Stimulated activated CD8-positive, alpha-beta memory T cell treated with anti-CD3 and anti-CD28 coated beads, Interleukin-7, amount 100 ng/mL, for 24 hours (primary cell): Measurements from ENCODE around the gene TSC1.
"Not testable (repeated sequence)": the region's sequence is repeated elsewhere in the genome, so short reads cannot be mapped to it uniquely, and the experiment has no call there.

Experiments
- DNase-seq: peaks from one replicate; pipeline ENCODE4 v3.0.0-alpha.2; 2020; ENCODE audit warnings: low read depth

Gene TSC1

GRCh38 chr9:132976571-132976970, 32.2 kb upstream of the TSC1 start:
- DNase-seq: no peak

DNA sequence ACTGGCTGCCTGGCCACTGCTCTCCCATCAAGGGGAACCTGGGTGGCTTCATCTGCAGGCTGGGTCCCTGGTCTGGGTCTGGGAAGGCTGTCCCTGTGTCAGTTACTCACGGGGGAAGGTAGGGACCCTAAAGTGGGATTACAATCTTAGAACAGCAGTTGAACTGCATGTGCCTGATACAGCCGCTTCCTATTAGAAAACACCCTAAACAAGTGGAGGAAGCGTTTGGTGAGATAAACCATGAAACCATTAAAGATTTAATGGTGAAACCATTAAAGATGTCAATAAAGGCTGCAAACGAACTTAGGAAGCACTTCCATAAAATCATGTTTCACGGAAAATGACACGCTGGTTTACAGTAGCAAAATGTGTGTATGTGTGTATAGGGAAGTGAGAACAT, 31.5 kb upstream of the TSC1 start:
- no peak for DNase-seq

DNA sequence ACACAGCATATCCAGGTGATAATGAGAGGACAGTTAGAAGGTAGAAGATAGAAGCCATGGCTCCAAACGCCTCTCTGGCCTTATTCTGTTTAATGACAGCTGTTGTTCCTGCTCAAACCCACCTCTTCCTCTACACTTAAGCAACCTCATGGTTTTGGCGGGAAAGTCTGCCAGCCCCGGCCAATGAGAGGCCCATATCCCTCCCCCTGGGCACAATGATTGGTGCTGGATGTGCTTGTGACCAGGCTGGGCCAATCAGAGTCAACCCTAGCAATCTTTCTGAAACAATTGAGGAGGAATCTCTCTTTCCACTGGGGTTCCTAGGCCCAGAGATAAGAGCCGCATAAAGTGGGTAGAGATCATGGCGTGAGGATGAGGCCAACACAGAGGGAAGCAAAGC, 29.3 kb upstream of the TSC1 start:
- no peak for DNase-seq

GRCh38 chr9:132973166-132973565, 28.8 kb upstream of the TSC1 start:
- DNase-seq: no peak

DNA sequence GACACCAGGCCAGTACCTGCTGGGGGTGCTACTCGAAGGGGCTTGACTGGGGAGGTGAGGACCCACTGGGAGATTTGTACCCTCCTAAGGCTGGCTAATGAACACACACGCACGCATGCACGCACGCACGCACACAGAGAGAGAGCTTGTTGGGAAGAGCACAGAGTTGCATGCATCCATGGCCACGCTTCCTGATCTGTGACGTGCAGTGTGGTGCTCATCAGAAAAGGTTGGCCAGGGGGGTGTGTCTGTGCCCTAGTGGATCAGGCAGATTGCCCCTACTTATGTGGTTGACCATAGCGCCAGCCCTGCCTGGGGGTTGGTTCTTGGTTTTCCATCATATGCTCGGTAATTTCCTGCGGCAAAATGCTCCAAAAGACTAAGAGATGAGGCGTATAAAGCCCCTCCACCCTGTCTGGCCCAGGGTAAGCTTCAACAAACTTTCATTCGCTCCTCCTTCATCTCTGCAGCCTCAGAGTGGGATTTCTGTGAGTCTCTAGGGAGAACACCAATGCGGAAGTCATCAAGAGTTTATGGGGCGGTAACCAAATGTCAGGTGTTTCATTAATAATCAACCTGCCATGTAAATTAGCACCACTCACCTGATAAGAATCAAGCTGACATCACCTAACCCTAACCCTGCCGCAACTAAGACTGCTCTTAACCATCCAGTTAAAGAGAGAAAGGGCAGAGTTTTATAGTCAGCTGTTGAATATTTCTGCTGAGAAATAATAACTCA, 26.1 kb upstream of the TSC1 start:
- DNase-seq: no peak

- no peak for DNase-seq
These were observed 25.4 kb upstream of the TSC1 start for GRCh38 chr9:132969783-132970182.

- not testable (repeated sequence) for DNase-seq
These were observed 23.5 kb upstream of the TSC1 start for GRCh38 chr9:132967908-132968307.

DNA sequence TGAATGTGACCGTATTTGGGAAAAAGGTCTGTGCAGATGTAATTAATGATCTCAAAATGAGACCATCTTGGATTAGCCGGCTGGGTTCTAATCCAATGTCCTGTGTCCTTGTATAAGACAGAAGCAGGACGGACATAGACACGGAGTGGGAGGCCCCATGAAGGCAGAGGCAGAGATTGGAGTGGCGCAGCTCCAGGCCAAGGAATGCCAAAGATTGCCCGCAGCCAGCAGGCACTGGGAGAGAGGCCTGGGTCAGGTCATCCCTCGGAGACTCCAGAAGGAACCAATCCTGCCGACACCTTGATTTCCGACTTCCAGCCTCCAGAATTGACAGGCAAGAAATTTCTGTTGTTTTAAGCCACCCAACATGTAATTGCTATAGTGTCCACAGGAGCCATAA, 21.1 kb upstream of the TSC1 start:
- DNase-seq: no peak

GRCh38 chr9:132961002-132961401, 16.6 kb upstream of the TSC1 start:
- DNase-seq: no peak

DNA sequence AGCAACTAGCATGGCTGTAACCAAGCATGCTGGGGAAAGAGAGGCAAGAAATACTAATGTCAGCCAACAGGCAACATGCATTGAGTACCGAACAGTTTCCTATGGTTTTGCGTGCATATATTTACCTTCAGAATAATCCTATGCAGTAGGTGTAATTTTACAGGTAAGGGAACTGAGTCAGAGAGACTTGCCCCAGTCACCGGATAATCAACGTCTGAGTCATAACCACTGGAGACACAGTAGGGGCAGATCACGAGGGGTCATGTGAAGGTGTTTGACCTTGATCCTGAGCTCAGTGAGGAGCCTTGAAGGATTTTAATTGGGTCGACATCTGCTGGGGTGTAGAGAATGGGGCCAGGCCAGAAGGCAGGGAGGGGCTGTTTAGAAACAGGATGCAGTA, 13.4 kb upstream of the TSC1 start:
- no peak for DNase-seq

DNA sequence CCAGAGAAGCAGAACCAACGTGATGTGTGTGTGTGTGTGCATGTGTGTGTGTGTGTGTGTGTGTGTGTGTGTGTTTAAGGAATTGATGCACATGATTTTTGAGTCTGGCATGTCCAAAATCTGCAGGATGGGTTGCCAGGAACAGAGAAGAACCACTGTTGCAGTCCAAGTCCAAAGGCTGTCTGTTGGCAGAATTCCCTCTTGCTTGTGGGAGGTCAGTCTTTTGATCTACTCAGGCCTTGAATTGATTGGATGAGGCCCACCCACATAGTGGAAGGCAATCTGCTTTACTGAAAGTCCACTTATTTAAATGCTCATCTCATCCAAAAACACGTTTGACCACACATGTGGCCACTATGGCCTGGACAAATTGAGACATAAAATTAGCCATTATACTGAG, 11.4 kb upstream of the TSC1 start:
- DNase-seq: no peak

GRCh38 chr9:132955123-132955522, 10.7 kb upstream of the TSC1 start:
- no peak for DNase-seq

DNA sequence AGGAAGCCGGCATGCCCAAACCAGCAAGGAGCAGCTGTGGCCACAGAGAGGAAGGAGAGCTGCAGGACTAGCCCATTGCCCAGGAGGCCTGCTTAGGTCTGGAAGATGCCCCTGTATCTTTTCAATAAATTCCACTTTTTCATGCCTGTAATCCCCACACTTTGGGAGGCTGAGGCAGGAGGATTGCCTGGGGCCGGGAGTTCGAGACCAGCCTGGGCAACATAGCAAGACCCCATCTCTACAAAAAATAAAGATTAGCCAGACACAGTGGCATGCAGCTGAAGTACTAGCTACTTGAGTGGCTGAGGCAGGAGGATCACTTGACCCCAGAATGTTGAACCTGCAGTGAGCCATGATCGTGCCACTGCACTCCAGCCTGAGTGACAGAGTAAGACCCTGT, 5.3 kb upstream of the TSC1 start:
- DNase-seq: no peak

GRCh38 chr9:132948482-132949050, 4.2 kb upstream of the TSC1 start:
- no peak for DNase-seq

- DNase-seq: no peak
These were observed 3.3 kb upstream of the TSC1 start for GRCh38 chr9:132947756-132948155.

DNA sequence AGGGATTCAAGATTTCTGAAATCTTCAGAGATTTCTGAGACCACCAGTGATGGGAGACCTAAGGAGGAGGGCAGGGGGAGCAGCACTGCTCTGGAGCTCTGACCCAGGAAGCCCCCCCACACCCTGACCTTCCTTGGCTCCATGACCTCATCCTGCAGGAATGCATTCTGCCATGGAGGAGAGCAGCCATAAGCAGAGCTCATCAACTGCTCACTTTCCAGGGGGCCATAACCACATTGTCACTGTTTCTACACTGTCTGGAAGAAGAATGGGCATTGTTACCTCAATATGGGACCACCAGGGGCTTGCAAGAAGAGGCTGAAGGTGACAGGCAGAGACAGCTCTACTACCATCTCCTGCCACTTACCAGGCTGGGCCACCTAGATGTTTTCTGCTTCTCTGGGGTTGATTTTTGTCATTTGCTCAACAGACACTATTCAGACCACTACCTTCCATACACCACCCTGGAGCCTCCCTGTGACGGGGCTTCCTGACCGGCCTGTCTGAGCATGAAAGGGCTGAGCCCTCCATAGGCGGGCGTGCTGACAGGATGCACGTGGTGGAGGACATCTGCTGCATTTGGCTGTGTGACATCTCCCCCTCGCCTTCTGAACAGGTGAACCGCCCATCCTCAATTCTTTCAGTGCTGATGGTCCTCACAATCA, 2.3 kb upstream of the TSC1 start:
- DNase-seq: no peak

DNA sequence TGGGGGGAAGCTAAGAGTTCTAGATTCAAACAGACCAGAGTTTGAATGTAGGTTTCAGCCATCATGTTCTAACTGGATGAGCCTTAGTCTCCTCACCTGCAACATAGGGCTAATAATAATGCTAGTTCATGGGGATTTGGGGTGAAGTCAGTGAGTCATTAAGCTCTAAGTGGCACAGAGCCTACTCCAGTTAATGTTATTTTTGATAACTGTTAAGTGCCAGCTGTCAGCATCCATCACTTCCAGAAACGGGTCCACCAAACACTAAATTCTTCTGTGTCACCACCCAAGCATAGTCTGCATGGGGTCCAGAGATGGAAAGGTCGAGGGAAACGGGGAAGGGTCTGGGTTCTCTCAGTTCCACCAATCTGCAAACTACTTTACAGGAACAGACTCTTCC, 1.8 kb upstream of the TSC1 start:
- no peak for DNase-seq

DNA sequence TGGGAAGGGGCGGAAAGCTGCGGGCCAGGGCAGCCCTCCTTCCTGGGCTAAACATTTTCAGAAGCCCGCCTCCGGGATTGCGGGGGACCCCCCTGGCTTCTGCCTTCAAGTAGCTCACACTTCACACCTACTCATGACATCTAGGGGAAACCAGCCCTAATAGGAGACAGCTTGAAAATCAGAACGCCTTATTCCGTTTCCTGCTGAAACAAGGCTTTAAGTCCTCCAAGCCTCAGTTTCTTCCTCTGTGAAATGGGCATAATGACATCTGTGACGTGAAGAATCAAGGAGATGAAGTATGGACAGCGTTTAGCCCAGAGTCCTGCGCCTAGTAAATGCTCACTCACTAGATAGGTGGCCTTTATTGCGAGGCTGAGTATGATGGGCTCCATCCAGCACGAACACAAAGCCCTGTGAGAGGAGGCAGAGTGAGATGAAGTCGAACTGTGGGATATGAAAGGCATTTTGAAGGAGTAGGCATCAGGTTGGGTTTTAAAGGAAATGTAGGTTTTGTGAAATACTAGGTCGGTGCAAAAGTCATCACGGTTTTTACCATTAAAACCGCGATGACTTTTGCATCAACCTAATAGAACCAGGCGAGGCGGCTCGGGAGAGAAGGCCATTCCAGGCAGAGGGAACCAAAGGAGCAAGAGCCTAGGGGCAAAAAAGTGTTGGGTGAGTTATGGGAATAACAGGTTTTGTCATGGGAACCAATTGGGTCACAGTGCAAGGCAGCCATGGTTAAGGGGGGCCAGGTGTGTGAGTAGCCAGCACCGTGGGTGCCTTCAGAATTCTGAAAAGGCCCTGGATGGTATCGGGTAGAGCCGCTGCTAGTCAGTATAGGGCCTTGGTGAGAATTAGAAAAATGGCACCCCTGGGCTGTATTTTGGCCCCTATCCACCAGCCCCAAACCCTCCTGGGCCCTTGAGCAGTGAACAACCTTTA, 1.0 kb upstream of the TSC1 start:
- DNase-seq: no peak

DNA sequence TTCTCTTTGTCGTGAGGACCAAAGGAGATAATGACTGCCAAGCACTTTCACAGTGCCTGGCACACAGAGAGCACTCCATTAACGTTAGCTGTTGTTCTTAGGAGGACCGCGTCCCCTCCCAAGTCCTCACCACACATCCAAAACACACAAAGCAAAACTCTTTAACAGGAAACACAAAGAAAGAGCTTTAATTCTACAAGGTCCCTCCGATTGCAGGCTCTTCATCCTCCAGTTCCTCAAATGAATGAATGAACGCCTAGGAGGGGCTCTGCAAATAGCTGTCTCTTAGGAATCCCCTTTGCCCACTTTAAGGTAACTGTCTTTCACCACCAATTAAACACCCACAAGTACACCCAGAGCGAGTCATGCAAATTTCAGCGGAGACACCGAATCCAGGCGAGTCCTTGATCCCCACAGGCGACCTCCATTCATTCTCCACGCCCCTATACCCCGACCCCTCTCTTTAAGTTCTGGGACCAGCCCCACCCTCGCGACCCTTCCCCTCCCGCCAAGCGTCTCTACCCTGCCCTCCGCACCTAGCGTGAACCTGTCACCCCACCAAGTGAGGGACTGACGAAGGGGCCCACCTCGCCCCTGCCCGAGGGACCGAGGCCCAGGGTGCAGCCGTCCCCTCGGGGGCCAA, 644 bp downstream of the TSC1 start:
- no peak for DNase-seq

DNA sequence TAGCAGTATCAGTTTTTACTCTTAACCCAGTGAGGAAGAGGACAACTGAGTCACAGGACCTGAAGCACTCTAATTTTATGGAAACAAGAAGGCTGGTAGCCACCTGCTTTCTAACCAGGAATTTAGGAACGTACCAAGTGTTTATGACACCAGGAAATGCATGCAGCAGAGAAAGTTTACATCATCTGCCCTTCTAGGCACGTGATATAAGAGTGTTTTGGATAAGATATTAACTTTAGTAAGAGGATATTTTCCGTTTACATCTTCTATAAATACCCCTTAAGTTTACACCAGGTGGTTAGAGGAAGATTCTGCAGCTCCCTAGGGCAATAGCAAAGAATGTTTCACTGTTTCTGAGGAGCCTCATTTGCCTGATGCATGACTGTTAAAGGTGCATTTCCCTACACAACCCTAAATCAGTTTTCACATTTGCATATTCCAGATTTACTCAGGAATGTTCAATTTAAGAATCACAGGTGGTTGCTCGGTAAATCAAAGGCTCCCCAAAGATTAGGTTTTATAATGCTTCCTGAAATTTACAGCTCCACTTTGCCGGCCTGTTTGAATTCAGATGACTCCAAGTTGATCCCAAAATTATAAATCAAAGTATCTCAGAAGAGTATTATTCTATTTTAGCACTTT, 1.8 kb downstream of the TSC1 start:
- no peak for DNase-seq

DNA sequence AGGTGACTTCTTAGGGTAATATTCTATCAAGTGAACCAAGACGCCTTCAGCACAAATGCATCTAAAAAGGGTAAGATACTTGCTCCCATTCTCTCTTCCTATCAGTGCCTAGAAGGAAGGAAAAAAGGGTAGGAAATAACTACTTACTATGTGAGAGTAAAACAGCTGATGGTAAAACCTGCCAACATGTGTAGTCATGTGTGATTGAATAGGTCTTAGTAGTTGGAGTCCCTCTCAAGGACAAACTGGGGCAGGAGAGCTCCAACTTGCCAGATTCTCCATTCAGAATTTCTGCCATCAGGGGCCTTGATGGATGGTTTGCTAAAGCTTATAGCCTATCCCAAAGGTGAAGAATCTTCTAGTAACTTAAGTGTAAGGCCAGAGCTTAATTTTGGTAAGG, 5.2 kb downstream of the TSC1 start:
- no peak for DNase-seq
